ENCODE results near the gene WDR82. TPM values are rescaled to one million over a fixed set of nuclear protein-coding genes. Genes with fewer than 3 reads are reported as not detected.

WDR82 gene
- total and polyA plus RNA-seq, 2 of the 8 experiments (the other 6 are each of a cell fraction or from before 2014, with no cell fraction given) = 33.5 to 82.7 TPM

- POLR2A ChIA-PET (ENCODE audit: partially characterized antibody) = interaction anchor here (1.0 to 4.8 kb wide), 5 partner anchors 10 to 80 kb away, joined by 3 to 27 read pairs (median 6); partner anchors contain the start of genes POC1A, PPM1M and WDR82
- peak overlapping the region; percentile 66; the same call in 1 of the 2 replicates for H4K8ac ChIP-seq (ENCODE audit: extremely low read depth, insufficient read depth, low read length)
- no peak overlapping the region for H2BK20ac ChIP-seq (ENCODE audit: low read length)
- peaks cover 10 to 16% of the 10 kb centered on the region in 2 experiments for H4K20me1 ChIP-seq (replicated peaks in 1 of 2; ENCODE audit: control insufficient read depth in 1 of 2, insufficient read depth in 2 of 2, low read length in 2 of 2)
- H3K4me3 ChIP-seq (ENCODE audit: extremely low read depth in 1 of 4, insufficient read depth in 2 of 4, low read depth in 3 of 4, low read length in 4 of 4) = no peak overlapping the region
- no peak for FAIRE-seq
- TF ChIP-seq EP300 (IDR thresholded peaks at IDR 0.05; ENCODE audit: borderline replicate concordance in 1 of 2, low read depth in 2 of 2, low read length in 2 of 2) = no peak
- no peak for TF ChIP-seq NRF1 (IDR thresholded peaks at IDR 0.05; ENCODE audit: low read depth, low read length)
- no peak for TF ChIP-seq GABPA (IDR thresholded peaks at IDR 0.05; ENCODE audit: borderline replicate concordance, insufficient read depth, low read length)
- no peak for TF ChIP-seq BACH1 (IDR thresholded peaks at IDR 0.05; ENCODE audit: low read length)
- no peak for TF ChIP-seq YY1 (IDR thresholded peaks at IDR 0.05; ENCODE audit: low read depth, low read length)
- TF ChIP-seq TCF12 (IDR thresholded peaks at IDR 0.05; ENCODE audit: low read depth, low read length) = no peak
- TF ChIP-seq, protein P1, sequence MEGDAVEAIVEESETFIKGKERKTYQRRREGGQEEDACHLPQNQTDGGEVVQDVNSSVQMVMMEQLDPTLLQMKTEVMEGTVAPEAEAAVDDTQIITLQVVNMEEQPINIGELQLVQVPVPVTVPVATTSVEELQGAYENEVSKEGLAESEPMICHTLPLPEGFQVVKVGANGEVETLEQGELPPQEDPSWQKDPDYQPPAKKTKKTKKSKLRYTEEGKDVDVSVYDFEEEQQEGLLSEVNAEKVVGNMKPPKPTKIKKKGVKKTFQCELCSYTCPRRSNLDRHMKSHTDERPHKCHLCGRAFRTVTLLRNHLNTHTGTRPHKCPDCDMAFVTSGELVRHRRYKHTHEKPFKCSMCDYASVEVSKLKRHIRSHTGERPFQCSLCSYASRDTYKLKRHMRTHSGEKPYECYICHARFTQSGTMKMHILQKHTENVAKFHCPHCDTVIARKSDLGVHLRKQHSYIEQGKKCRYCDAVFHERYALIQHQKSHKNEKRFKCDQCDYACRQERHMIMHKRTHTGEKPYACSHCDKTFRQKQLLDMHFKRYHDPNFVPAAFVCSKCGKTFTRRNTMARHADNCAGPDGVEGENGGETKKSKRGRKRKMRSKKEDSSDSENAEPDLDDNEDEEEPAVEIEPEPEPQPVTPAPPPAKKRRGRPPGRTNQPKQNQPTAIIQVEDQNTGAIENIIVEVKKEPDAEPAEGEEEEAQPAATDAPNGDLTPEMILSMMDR (IDR thresholded peaks at IDR 0.05; ENCODE audit: control extremely low read depth in 1 of 3, insufficient read depth in 1 of 3, low read depth in 1 of 3, low read length in 3 of 3) = peak in 1 of 3 experiments; percentile 37; a peak in 1 of 4 replicates
- TF ChIP-seq CEBPB (IDR thresholded peaks at IDR 0.05; ENCODE audit: low read depth, low read length) = no peak
- H3K56ac ChIP-seq (replicated peaks; ENCODE audit: insufficient read length, low read depth, low read length) = no peak overlapping the region
- H3K27ac ChIP-seq (ENCODE audit: low read depth, low read length) = no peak overlapping the region
- no peak overlapping the region for H4K5ac ChIP-seq (ENCODE audit: insufficient read length, low read depth, low read length)
- peaks cover 13% of the 10 kb centered on the region for H3K79me1 ChIP-seq (ENCODE audit: low read depth, low read length)
- H3K14ac ChIP-seq (ENCODE audit: insufficient read length) = no peak overlapping the region
- CTCF ChIA-PET (ENCODE audit: partially characterized antibody) = interaction anchor here (0.5 to 14.4 kb wide), 23 partner anchors 10 to 232 kb away, joined by 3 to 336 read pairs (median 5); partner anchors contain the start of genes DNAH1, PPM1M and TLR9
- H2BK15ac ChIP-seq (ENCODE audit: low read length) = no peak overlapping the region
- H2AFZ ChIP-seq (ENCODE audit: low read length) = no peak overlapping the region
- H3K18ac ChIP-seq (ENCODE audit: extremely low read depth, low read length) = no peak overlapping the region
- 86% methylated on average over 15 of the region's 15 CpGs; no CpG with 5 or more reads in 1 of the 2 experiments for WGBS, 2 experiments (ENCODE audit: extremely low coverage in 1 of 2, insufficient coverage in 1 of 2, insufficient read length in 1 of 2, insufficient replicate concordance in 2 of 2, low coverage in 1 of 2, low lambda C conversion rate in 2 of 2, missing lambda C conversion rate in 1 of 2)
- peaks cover 0 to 12% of the 10 kb centered on the region in 2 experiments; a peak in 2 of 4 replicates for H3K79me2 ChIP-seq (ENCODE audit: control insufficient read depth in 1 of 2, insufficient read depth in 2 of 2, low read length in 2 of 2)
- H2BK12ac ChIP-seq (ENCODE audit: low read depth, low read length) = 0 out of 2 replicates have a peak overlapping the region, but pooled peaks have one; percentile 60
- peaks cover 9% of the 10 kb centered on the region for H3K23me2 ChIP-seq (ENCODE audit: low read depth, low read length)
- H2AK5ac ChIP-seq (ENCODE audit: low read depth, low read length) = no peak overlapping the region
- H2BK5ac ChIP-seq (ENCODE audit: low read depth, low read length) = peak overlapping the region; percentile 32; the same call in 1 of the 2 replicates
- H4K91ac ChIP-seq (replicated peaks; ENCODE audit: insufficient read length, low read length) = no peak overlapping the region
- no peak for DNase-seq (ENCODE audit: low read depth in 1 of 2, low spot score in 2 of 2)
- peaks cover 4 to 31% (median 20%) of the 10 kb centered on the region in 4 experiments for H3K4me1 ChIP-seq (replicated peaks in 1 of 4; ENCODE audit: control insufficient read depth in 3 of 4, insufficient read depth in 4 of 4, low read length in 3 of 4)
- H2BK120ac ChIP-seq (replicated peaks; ENCODE audit: low read depth, low read length) = no peak overlapping the region
- peaks cover 5 to 10% (median 10%) of the 10 kb centered on the region in 4 experiments; a peak in 5 of 8 replicates for H3K36me3 ChIP-seq (ENCODE audit: control insufficient read depth in 2 of 4, insufficient read depth in 4 of 4, low read length in 3 of 4)
- no peak overlapping the region for H3K4me2 ChIP-seq (ENCODE audit: insufficient read depth in 1 of 2, low read depth in 2 of 2, low read length in 2 of 2)
- no peaks in the 10 kb centered on the region for H3K27me3 ChIP-seq (replicated peaks in 1 of 4; ENCODE audit: control insufficient read depth in 3 of 4, extremely low read depth in 1 of 4, insufficient read depth in 3 of 4, low read length in 3 of 4)
- H3K23ac ChIP-seq (ENCODE audit: insufficient read length) = no peak overlapping the region
- H3K9me3 ChIP-seq (ENCODE audit: insufficient read depth in 2 of 2, low read depth in 1 of 2, low read length in 1 of 2) = no peaks in the 10 kb centered on the region
- H3K9ac ChIP-seq (replicated peaks in 1 of 4; ENCODE audit: extremely low read depth in 1 of 4, low read depth in 3 of 4, low read length in 3 of 4) = no peak overlapping the region
- H3K4ac ChIP-seq (replicated peaks; ENCODE audit: insufficient read length, low read depth, low read length) = no peak overlapping the region
Observed at GRCh38 chr3:52234516-52235447, 43.7 kb downstream of the WDR82 start.
